ENCODE results near the gene FAM170B. TPM values are rescaled to one million over a fixed set of nuclear protein-coding genes. Genes with fewer than 3 reads are reported as not detected.

Gene FAM170B
- total RNA-seq, result under 1 TPM in 1 of 2 donors, not detected in 1; 0.31 TPM

- H3K36me3 Mint-ChIP-seq, result peaks cover 6% of the 10 kb centered on the region
- peaks cover 10 to 20% of the 10 kb centered on the region in 2 donors for H3K27me3 Mint-ChIP-seq
- H3K9me3 Mint-ChIP-seq, result peaks cover 7% of the 10 kb centered on the region
- DNase-seq (ENCODE audit: low spot score) (no peak), ATAC-seq (no peak)
- peak within 1 kb of the TSS; percentile 16 for H3K4me3 Mint-ChIP-seq
- H3K27ac Mint-ChIP-seq, result peak within 1 kb of the TSS in 1 of 2 donors; percentile 22
- peaks cover 30 to 32% of the 10 kb centered on the region in 2 donors for H3K4me1 Mint-ChIP-seq (ENCODE audit: low read depth in 2 of 2)
Observed at GRCh38 chr10:49133706-49134248, at the start of gene FAM170B. FAM170B (minus strand) TSS chr10:49134021; CDS start chr10:49133918, 103 bp downstream.

GRCh38 chr10:49182776-49183175 lies 49.0 kb upstream of the FAM170B start:
- ATAC-seq, result no peak
- H3K4me3 Mint-ChIP-seq, result peak overlapping the region; percentile 63
- H3K36me3 Mint-ChIP-seq, result peaks cover 15% of the 10 kb centered on the region
- H3K9me3 Mint-ChIP-seq, result no peaks in the 10 kb centered on the region
- peaks cover 73 to 84% of the 10 kb centered on the region in 2 donors for H3K4me1 Mint-ChIP-seq (ENCODE audit: low read depth in 2 of 2)
- H3K27ac Mint-ChIP-seq, result peak overlapping the region; percentile 93 to 99
- no peak for DNase-seq (ENCODE audit: low spot score)
- H3K27me3 Mint-ChIP-seq, result no peaks in the 10 kb centered on the region

DNA sequence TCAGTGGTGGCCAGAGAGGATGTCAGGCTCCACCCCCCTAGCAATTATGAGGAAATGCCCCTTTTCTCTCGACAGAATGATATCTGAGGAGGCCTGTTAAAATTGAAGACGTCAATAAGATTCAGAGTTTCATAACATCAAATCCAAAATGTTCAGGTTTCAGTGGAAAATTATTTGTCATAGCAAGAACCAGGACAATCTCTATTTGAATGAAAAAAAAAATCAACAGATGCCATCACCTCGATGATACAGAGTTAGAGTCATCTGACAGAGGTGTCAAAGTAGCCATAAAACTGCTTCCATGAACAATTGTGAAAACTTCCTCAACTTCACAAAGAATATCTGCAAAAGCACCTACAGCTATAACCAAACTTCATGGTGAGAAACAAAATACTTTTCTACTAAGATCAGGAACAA lies 46.6 kb upstream of the FAM170B start:
- Mint-ChIP-seq H3K4me3 (peak overlapping the region; percentile 77), H3K27me3 (no peaks in the 10 kb centered on the region), H3K36me3 (peaks cover 8% of the 10 kb centered on the region), H3K27ac (peak overlapping the region; percentile 93 to 99), H3K9me3 (no peaks in the 10 kb centered on the region), H3K4me1 (ENCODE audit: low read depth in 2 of 2) (peaks cover 73 to 78% of the 10 kb centered on the region in 2 donors)
- ATAC-seq (no peak), DNase-seq (ENCODE audit: low spot score) (no peak)

GRCh38 chr10:49179699-49180443 lies 46.0 kb upstream of the FAM170B start:
- peak in 1 of 2 donors; percentile 11 for ATAC-seq
- peaks cover 8% of the 10 kb centered on the region for H3K36me3 Mint-ChIP-seq

DNA sequence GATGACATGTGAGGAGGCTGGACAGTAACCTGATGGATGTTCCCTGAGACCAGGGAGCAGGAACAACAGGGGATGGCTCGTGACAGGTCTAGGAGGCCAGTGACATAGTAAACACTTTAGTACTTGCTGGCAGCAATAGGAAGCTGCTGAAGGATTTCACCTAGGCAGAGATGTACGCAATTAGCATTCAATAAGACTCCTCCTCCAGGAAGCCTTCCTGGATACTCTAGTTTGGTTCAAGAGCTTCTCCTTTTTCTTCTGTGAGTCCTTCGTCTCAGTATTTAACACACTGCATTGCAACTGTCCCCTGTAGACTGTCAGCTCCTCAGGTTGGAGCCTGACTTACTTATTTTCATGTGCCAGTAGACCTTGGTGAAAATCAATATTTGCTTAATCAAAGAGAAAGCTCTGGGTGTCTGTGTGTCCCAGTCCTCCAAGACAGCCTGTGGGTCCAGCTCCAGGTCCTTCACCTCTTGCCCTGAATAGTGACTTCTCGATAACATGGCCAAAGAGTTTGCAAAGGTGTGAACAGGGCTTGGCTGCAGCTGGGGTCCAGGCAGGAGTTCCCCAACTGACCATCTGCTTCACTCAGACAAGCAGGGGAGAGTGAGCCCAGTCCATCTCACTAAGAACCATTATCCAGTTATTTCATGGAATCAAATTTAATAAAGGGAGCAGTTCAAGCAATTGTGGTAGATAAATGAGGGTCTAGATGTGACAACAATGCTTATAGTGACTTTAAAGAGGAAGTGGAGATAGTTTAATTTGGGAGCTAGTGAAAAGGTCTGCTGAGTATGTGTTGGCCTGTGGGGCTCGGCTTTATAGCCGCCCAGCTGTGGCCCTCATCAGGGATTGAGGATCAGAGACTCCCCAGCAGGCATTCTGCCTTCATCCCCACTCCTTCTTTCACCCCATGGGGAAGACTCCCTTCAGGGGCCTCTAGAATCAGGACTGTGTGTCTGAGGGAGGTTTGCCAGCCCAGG lies 45.0 kb upstream of the FAM170B start:
- peak overlapping the region; percentile 85 for H3K4me3 Mint-ChIP-seq

More at GRCh38 chr10:49179699-49180443, 46.0 kb upstream of the FAM170B start:
- H3K9me3 Mint-ChIP-seq, result no peaks in the 10 kb centered on the region
- H3K4me3 Mint-ChIP-seq, result peak overlapping the region; percentile 77
- peaks cover 72 to 79% of the 10 kb centered on the region in 2 donors for H3K4me1 Mint-ChIP-seq (ENCODE audit: low read depth in 2 of 2)
- no peak for DNase-seq (ENCODE audit: low spot score)
- no peaks in the 10 kb centered on the region for H3K27me3 Mint-ChIP-seq
- H3K27ac Mint-ChIP-seq, result peak overlapping the region; percentile 93 to 99

DNA sequence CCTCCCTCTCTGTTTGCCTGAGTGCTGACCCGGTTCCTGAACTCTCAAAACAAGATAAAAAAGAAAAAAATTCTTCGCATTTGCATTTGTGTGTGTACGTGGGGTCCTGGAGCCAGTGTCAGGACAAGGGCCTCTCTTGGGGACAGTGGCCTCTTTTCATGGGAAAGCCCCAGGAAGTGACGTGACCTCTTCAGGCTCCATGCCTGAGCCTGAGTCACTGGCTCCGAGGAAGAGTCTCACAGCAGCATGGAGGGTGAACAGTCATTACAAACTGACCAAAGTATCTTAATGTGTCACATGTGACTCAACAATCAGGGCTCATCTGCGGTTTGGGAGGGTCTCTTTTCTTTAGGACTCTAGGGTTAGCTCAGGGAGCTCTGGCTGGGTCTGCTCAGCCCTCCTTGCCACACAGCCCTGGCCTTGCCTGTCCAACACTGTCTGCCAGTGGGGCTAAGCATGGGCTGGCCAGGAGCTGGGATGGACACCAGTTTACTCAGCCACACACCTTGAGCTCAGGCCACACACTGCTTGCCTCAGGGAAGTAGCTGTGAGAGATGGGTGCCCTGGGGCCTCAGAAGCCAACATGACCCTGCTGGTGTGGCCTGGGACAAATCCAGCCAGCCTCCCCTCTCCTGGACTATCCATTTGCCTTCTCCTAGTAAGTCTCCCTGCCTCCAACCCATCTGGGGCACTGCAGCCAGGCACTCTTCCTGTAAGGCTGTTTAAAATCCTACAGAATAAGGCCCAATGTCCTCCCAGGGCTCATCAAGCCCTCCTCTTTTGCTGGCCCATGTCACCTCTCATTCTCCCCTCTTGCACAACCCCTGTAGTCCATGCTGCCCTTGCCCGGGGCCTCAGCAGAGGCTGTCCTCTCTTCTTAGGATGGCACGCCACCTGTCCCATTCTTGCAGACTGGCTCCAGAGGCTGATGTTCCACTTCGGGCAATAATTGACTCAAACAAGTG lies 43.9 kb upstream of the FAM170B start:
- ATAC-seq (peak; percentile 94 to 97), DNase-seq (ENCODE audit: low spot score) (peak; percentile 87)
- H3K27me3 Mint-ChIP-seq, result no peaks in the 10 kb centered on the region
- no peaks in the 10 kb centered on the region for H3K9me3 Mint-ChIP-seq
- H3K36me3 Mint-ChIP-seq, result peaks cover 8% of the 10 kb centered on the region
- peak overlapping the region; percentile 99 for H3K27ac Mint-ChIP-seq
- peak overlapping the region; percentile 85 for H3K4me3 Mint-ChIP-seq
- H3K4me1 Mint-ChIP-seq (ENCODE audit: low read depth in 2 of 2), result peaks cover 60 to 75% of the 10 kb centered on the region in 2 donors

More for the DNA sequence above, 45.0 kb upstream of the FAM170B start:
- Mint-ChIP-seq H3K4me1 (ENCODE audit: low read depth in 2 of 2) (peaks cover 64 to 72% of the 10 kb centered on the region in 2 donors), H3K9me3 (no peaks in the 10 kb centered on the region), H3K27ac (peak overlapping the region; percentile 99), H3K36me3 (peaks cover 8% of the 10 kb centered on the region), H3K27me3 (no peaks in the 10 kb centered on the region)
- ATAC-seq, result no peak
- DNase-seq (ENCODE audit: low spot score), result no peak

DNA sequence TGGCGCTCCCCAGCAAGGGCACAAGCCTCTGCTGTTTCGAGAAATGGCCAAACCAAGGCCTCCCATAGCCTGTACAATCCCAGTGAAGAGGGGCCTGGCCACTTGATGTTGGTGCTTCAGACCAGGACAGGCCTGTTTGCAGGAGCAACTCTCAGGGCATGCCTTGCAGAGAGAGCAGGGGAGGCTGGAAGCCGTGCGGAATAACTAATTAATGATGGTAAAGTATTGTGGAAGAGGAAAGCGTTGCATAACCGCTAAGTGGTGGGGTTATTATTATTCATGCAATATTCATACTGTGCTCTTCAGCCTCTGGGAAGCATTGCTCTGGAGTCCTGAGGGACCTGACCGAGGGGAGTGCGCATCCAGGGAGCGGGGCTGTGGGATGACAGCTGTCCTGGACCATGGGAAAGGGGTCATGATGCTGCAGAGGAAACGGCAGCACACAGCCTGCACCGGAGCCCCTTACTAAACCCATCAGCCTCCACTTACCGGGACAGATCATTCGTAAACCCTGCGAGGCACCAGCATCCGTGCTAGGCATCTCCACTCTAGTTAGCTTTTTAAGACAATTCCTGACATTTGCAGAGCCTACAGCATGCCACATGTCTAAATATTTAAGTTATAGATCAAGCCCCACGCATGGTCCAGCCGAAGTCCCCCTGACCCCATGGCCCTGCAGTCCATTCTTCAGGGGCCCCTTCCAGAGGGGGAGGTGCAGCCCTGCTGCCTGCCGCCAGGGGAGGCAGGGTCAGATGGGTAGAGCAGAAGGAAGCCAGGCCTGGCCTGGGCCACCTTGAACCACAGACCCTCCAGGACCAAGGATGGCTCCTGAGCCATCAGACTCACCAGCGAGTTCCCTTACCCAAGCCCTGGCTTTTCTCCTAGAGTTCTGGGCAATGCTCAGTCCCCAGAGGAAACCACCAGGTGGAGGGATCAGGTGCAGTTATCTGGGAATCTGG lies 42.8 kb upstream of the FAM170B start:
- H3K4me3 Mint-ChIP-seq, result peak overlapping the region; percentile 85
- no peaks in the 10 kb centered on the region for H3K27me3 Mint-ChIP-seq
- ATAC-seq (no peak), DNase-seq (ENCODE audit: low spot score) (no peak)
- H3K27ac Mint-ChIP-seq, result peak overlapping the region; percentile 99
- H3K36me3 Mint-ChIP-seq, result peaks cover 8% of the 10 kb centered on the region
- H3K4me1 Mint-ChIP-seq (ENCODE audit: low read depth in 2 of 2), result peaks cover 61 to 74% of the 10 kb centered on the region in 2 donors
- no peaks in the 10 kb centered on the region for H3K9me3 Mint-ChIP-seq

DNA sequence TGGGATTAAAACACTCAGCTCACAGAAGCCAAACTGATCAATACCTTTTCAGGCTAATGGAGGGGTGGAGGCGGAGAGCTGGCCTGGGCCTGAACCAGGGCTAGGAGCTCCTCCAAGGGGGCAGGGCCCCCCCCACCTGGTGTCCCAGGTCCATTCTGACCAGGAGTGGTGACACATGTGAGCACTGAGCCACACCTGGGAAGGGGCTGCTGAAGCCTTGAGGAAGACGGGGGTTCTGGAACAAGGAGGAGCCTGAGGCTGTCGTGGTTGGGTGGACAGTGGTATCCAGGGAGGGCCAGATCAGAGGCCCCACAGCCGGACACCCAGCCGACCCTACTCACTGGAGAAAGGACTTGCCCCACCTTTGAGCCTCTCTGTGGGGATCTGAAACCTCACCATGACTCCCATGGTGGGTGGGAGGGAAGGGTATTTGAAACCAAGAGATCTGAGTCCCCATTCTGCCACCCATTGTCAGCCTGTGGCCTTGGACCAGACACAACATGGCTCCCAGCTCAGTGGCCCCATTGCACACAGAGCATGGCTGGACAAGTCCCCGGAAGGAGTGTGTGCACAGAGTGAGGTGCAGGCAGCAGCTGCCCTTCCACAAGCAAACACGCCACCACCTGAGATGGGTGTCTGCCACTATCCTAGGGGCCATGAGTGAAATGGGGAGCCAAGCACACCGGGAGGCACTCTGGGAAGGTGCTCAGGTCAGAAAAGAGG lies 41.9 kb upstream of the FAM170B start:
- H3K4me3 Mint-ChIP-seq, result peak overlapping the region; percentile 85
- no peak for ATAC-seq
- H3K27ac Mint-ChIP-seq, result peak overlapping the region; percentile 99

DNA sequence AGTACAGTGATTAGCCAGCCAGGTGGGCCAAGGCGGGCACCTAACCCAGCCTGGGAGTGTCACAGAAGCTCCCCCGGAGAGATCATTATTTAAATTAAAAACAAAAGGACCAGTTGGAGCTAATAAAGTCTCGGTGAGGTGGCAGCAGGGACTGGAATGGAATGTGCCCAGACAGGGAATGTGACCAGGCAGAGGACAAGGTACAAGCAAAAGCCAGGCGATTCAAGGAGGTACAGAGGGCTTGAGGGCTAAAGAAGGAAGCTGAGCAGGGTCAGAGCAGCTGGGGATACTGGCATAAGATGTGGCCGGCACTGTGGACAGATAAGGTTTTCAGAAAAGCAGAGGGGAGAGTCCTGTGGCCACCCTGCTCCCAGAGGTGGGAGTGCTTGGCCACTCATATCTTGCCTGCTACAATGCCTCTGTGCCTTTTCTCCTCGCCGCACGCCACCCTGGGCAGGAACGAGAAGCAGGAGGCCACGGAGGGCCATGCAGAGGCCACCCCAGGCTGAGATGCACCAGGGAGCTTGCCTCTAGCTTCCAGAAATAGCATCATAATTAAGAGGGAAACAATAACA lies 41.2 kb upstream of the FAM170B start:
- H3K27ac Mint-ChIP-seq, result peak overlapping the region; percentile 85 to 99
- no peaks in the 10 kb centered on the region for H3K27me3 Mint-ChIP-seq
- H3K9me3 Mint-ChIP-seq, result no peaks in the 10 kb centered on the region
- H3K4me3 Mint-ChIP-seq, result peak overlapping the region; percentile 11
- no peak for DNase-seq (ENCODE audit: low spot score)
- peaks cover 47 to 60% of the 10 kb centered on the region in 2 donors for H3K4me1 Mint-ChIP-seq (ENCODE audit: low read depth in 2 of 2)
- no peaks in the 10 kb centered on the region for H3K36me3 Mint-ChIP-seq
- ATAC-seq, result no peak

More for the DNA sequence above, 41.9 kb upstream of the FAM170B start:
- Mint-ChIP-seq H3K9me3 (no peaks in the 10 kb centered on the region), H3K4me1 (ENCODE audit: low read depth in 2 of 2) (peaks cover 54 to 68% of the 10 kb centered on the region in 2 donors), H3K36me3 (peaks cover 3% of the 10 kb centered on the region), H3K27me3 (no peaks in the 10 kb centered on the region)
- no peak for DNase-seq (ENCODE audit: low spot score)

GRCh38 chr10:49174261-49174925 lies 40.6 kb upstream of the FAM170B start:
- Mint-ChIP-seq H3K9me3 (no peaks in the 10 kb centered on the region), H3K27me3 (no peaks in the 10 kb centered on the region), H3K4me3 (no peak overlapping the region), H3K36me3 (no peaks in the 10 kb centered on the region), H3K4me1 (ENCODE audit: low read depth in 2 of 2) (peaks cover 46 to 60% of the 10 kb centered on the region in 2 donors), H3K27ac (peak overlapping the region; percentile 85 to 99)
- DNase-seq (ENCODE audit: low spot score) (no peak), ATAC-seq (no peak)

- peak overlapping the region in 1 of 2 donors; percentile 85 for H3K27ac Mint-ChIP-seq
- no peak for ATAC-seq
- H3K27me3 Mint-ChIP-seq, result no peaks in the 10 kb centered on the region
- no peaks in the 10 kb centered on the region for H3K9me3 Mint-ChIP-seq
- H3K4me3 Mint-ChIP-seq, result no peak overlapping the region
- no peak for DNase-seq (ENCODE audit: low spot score)
- no peaks in the 10 kb centered on the region for H3K36me3 Mint-ChIP-seq
- H3K4me1 Mint-ChIP-seq (ENCODE audit: low read depth in 2 of 2), result peaks cover 45 to 60% of the 10 kb centered on the region in 2 donors
Observed at GRCh38 chr10:49173853-49174252, 40.0 kb upstream of the FAM170B start.
